Activated CD8-positive, alpha-beta T cell treated with anti-CD3 and anti-CD28 coated beads for 36 hours (primary cell): ENCODE measurements around the gene DCDC2. TPM values are rescaled to one million over a fixed set of nuclear protein-coding genes. Genes with fewer than 3 reads are reported as not detected.
"Not testable (repeated sequence)": the region's sequence is repeated elsewhere in the genome, so short reads cannot be mapped to it uniquely, and the experiment has no call there.

ENCODE experiments used
- ATAC-seq: fragments of 200-7000 bp; cut with Tn5 transposase; one replicate; pipeline ENCODE4 v1.10.0; 2021; ENCODE audit warnings: mild to moderate bottlenecking, moderate library complexity
- CTCF ChIA-PET: fragments of 350-600 bp; sonication (Branson Sonifier 250); formaldehyde crosslinking; loops from one replicate; lab custom pipeline; 2021; ENCODE audit warnings: antibody characterized with exemption; lab: Charles Lee
- POLR2A ChIA-PET: fragments of 350-600 bp; sonication (Branson Sonifier 250); formaldehyde crosslinking; loops from one replicate; lab custom pipeline; 2021; ENCODE audit warnings: antibody characterized with exemption; lab: Charles Lee
- DNase-seq: peaks from one replicate; pipeline ENCODE4 v3.0.0-alpha.2; 2020
- H3K27ac Mint-ChIP-seq: one replicate; pipeline ENCODE4 v1.8.0; 2021; ENCODE audit warnings: mild to moderate bottlenecking, mixed read lengths
- H3K27me3 Mint-ChIP-seq: one replicate; pipeline ENCODE4 v1.8.0; 2021; ENCODE audit warnings: mixed read lengths
- H3K36me3 Mint-ChIP-seq: one replicate; pipeline ENCODE4 v1.8.0; 2021; ENCODE audit warnings: low read depth, mixed read lengths
- H3K4me1 Mint-ChIP-seq: one replicate; pipeline ENCODE4 v1.8.0; 2021; ENCODE audit warnings: low read depth, mixed read lengths
- H3K4me3 Mint-ChIP-seq: one replicate; pipeline ENCODE4 v1.8.0; 2021; ENCODE audit warnings: mild to moderate bottlenecking, moderate library complexity, mixed read lengths
- H3K9me3 Mint-ChIP-seq: one replicate; pipeline ENCODE4 v1.8.0; 2021; ENCODE audit warnings: mixed read lengths
- CTCF ChIP-seq: fragments of 200-600 bp; IDR thresholded peaks from one replicate; pipeline ENCODE4 v1.8.0; 2022; ENCODE audit warnings: antibody characterized with exemption, mild to moderate bottlenecking
- intact Hi-C: fragments of 100-400 bp; cut with micrococcal nuclease; formaldehyde crosslinking; loops from one replicate; pipeline ENCODE4 v1.10.0; 2022
- total RNA-seq, 2 experiments: library from RNA; stranded (reverse); gene quantifications; one replicate each; pipeline ENCODE4 v1.2.3, GENCODE V29; 2021

DCDC2 gene
- total RNA-seq, 2 experiments from 2014 or later: not detected

GRCh38 chr6:24306038-24306437, 51.8 kb downstream of the DCDC2 start:
- DNase-seq (no peak), ATAC-seq (no peak)
- Mint-ChIP-seq H3K27ac (no peak overlapping the region), H3K9me3 (no peaks in the 10 kb centered on the region), H3K4me1 (no peaks in the 10 kb centered on the region), H3K4me3 (no peak overlapping the region), H3K36me3 (no peaks in the 10 kb centered on the region), H3K27me3 (peaks cover 10% of the 10 kb centered on the region)
- POLR2A ChIA-PET: no interaction called here
- intact Hi-C loops: no loop called here
- TF ChIP-seq CTCF: no peak
- CTCF ChIA-PET: no interaction called here

GRCh38 chr6:24296944-24297343, 60.9 kb downstream of the DCDC2 start:
- DNase-seq: no peak
- Mint-ChIP-seq H3K9me3 (peaks cover 9% of the 10 kb centered on the region), H3K36me3 (no peaks in the 10 kb centered on the region), H3K27me3 (peaks cover 21% of the 10 kb centered on the region), H3K27ac (no peak overlapping the region), H3K4me3 (no peak overlapping the region), H3K4me1 (no peaks in the 10 kb centered on the region)
- TF ChIP-seq CTCF: no peak
- intact Hi-C loops: no loop called here
- no peak for ATAC-seq
- ChIA-PET CTCF (interaction anchor here (1.1 kb wide), 1 partner anchor 14 kb away, joined by 4 read pairs; no protein-coding TSS in a partner anchor), POLR2A (no interaction called here)

- H3K36me3 Mint-ChIP-seq, H3K4me3 Mint-ChIP-seq, POLR2A ChIA-PET, H3K9me3 Mint-ChIP-seq, DNase-seq, intact Hi-C loops, H3K4me1 Mint-ChIP-seq, H3K27ac Mint-ChIP-seq, ATAC-seq: not testable (repeated sequence)
- H3K27me3 Mint-ChIP-seq: peaks cover 21% of the 10 kb centered on the region
- CTCF ChIA-PET: interaction anchor here (1.2 to 1.8 kb wide), 2 partner anchors 11 to 19 kb away, joined by 3 to 9 read pairs; no protein-coding TSS in a partner anchor
These were observed 64.0 kb downstream of the DCDC2 start for GRCh38 chr6:24293852-24294251.

GRCh38 chr6:24287239-24287638, 70.6 kb downstream of the DCDC2 start:
- H3K27me3 Mint-ChIP-seq: peaks cover 2% of the 10 kb centered on the region
- ATAC-seq (no peak), DNase-seq (no peak)
- no peaks in the 10 kb centered on the region for H3K9me3 Mint-ChIP-seq
- no peak overlapping the region for H3K27ac Mint-ChIP-seq
- intact Hi-C loops: loop anchor here (10.0 kb wide), 1 partner anchor 108 kb away; no protein-coding TSS in a partner anchor
- POLR2A ChIA-PET: no interaction called here
- CTCF ChIA-PET: interaction anchor here (0.8 kb wide), 1 partner anchor 234 kb away, joined by 3 read pairs; no protein-coding TSS in a partner anchor
- H3K4me3 Mint-ChIP-seq: no peak overlapping the region
- H3K4me1 Mint-ChIP-seq: peaks cover 6% of the 10 kb centered on the region
- TF ChIP-seq CTCF: no peak
- H3K36me3 Mint-ChIP-seq: no peaks in the 10 kb centered on the region

GRCh38 chr6:24284006-24284405, 73.9 kb downstream of the DCDC2 start:
- H3K27ac Mint-ChIP-seq: no peak overlapping the region
- peaks cover 6% of the 10 kb centered on the region for H3K4me1 Mint-ChIP-seq
- peaks cover 4% of the 10 kb centered on the region for H3K27me3 Mint-ChIP-seq
- intact Hi-C loops: loop anchor here (10.0 kb wide), 1 partner anchor 111 kb away; no protein-coding TSS in a partner anchor
- H3K36me3 Mint-ChIP-seq: no peaks in the 10 kb centered on the region
- no peak overlapping the region for H3K4me3 Mint-ChIP-seq
- ChIA-PET POLR2A (no interaction called here), CTCF (interaction anchor here (1.0 to 2.6 kb wide), 17 partner anchors 8 to 568 kb away, joined by 3 to 18 read pairs (median 6); partner anchors contain the start of genes ALDH5A1 and DCDC2)
- ATAC-seq: no peak
- no peaks in the 10 kb centered on the region for H3K9me3 Mint-ChIP-seq
- DNase-seq: no peak
- TF ChIP-seq CTCF: no peak
